Cardiac muscle cell (in vitro differentiated cells and primary cell): ENCODE data around the gene HOXD12. TPM values are rescaled to one million over a fixed set of nuclear protein-coding genes. Genes with fewer than 3 reads are reported as not detected.

Source experiments
- DNase-seq, 2 donors: peaks; one replicate each; pipeline versions ENCODE4 v3.0.0 to v3.0.0-alpha.2; 2010 to 2017; ENCODE audit warnings: low read depth in 1 of 2, low spot score in 1 of 2
- H3K27ac ChIP-seq: fragments of 200-600 bp; sonication (generic); 2 replicates; pipeline ENCODE4 v1.5.1; 2016
- H3K27me3 ChIP-seq: fragments of 200-600 bp; sonication (generic); 2 replicates; pipeline ENCODE4 v1.6.0; 2016; ENCODE audit warnings: control low read depth
- H3K36me3 ChIP-seq: fragments of 200-600 bp; sonication (generic); 2 replicates; pipeline ENCODE4 v1.5.1; 2016; ENCODE audit warnings: control low read depth
- H3K4me1 ChIP-seq: fragments of 200-600 bp; sonication (generic); 2 replicates; pipeline ENCODE4 v1.8.1; 2017; ENCODE audit warnings: low read depth, mild to moderate bottlenecking, mixed run types
- H3K4me3 ChIP-seq: fragments of 200-600 bp; sonication (generic); 2 replicates; pipeline ENCODE4 v1.5.1; 2016; ENCODE audit warnings: mild to moderate bottlenecking
- H3K9me3 ChIP-seq: fragments of 200-600 bp; sonication (generic); 2 replicates; pipeline ENCODE4 v1.5.1; 2017; ENCODE audit warnings: low read depth, mild to moderate bottlenecking, control low read depth
- polyA plus RNA-seq: library from polyadenylated mRNA; unstranded; fragments of >200 nt; fragmentation: Nextera tagmentation; extraction: Ambion mirVana; gene quantifications from 2 replicates; pipeline ENCODE4 v1.2.1, GENCODE V29; 2016
- total RNA-seq: library from RNA; depleted of rRNA; stranded (reverse); fragments of >200 nt; gene quantifications from 2 replicates; pipeline ENCODE4 v1.2.3, GENCODE V29; 2016
- TF ChIP-seq, protein P1 (sequence below): IDR thresholded peaks from 2 replicates; pipeline ENCODE4 v1.5.1; 2012; ENCODE audit warnings: low read depth, mild to moderate bottlenecking, low read length

The HOXD12 gene
- total and polyA plus RNA-seq, 2 experiments from 2014 or later = not detected

DNA sequence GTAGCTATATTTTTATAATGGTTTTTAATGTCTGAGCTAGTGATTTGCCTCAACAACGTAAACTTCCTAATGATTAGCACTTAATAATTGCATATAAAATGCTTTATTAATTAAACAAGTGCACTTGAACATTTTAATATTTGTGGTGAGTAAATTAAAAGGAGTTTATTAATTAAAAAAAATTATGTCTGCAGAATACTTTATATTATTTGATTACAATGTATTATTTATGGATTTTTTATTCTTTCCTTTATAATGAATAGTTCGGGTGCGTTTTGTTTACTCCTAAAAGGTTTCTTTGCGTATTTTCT lies 32.2 kb downstream of the HOXD12 start:
- Histone ChIP-seq H3K27me3 (peaks cover 100% of the 10 kb centered on the region), H3K27ac (no peak overlapping the region), H3K4me3 (no peak overlapping the region), H3K36me3 (no peaks in the 10 kb centered on the region), H3K4me1 (no peaks in the 10 kb centered on the region), H3K9me3 (no peaks in the 10 kb centered on the region)
- TF ChIP-seq, protein P1, sequence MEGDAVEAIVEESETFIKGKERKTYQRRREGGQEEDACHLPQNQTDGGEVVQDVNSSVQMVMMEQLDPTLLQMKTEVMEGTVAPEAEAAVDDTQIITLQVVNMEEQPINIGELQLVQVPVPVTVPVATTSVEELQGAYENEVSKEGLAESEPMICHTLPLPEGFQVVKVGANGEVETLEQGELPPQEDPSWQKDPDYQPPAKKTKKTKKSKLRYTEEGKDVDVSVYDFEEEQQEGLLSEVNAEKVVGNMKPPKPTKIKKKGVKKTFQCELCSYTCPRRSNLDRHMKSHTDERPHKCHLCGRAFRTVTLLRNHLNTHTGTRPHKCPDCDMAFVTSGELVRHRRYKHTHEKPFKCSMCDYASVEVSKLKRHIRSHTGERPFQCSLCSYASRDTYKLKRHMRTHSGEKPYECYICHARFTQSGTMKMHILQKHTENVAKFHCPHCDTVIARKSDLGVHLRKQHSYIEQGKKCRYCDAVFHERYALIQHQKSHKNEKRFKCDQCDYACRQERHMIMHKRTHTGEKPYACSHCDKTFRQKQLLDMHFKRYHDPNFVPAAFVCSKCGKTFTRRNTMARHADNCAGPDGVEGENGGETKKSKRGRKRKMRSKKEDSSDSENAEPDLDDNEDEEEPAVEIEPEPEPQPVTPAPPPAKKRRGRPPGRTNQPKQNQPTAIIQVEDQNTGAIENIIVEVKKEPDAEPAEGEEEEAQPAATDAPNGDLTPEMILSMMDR = no peak
- DNase-seq = no peak

DNA sequence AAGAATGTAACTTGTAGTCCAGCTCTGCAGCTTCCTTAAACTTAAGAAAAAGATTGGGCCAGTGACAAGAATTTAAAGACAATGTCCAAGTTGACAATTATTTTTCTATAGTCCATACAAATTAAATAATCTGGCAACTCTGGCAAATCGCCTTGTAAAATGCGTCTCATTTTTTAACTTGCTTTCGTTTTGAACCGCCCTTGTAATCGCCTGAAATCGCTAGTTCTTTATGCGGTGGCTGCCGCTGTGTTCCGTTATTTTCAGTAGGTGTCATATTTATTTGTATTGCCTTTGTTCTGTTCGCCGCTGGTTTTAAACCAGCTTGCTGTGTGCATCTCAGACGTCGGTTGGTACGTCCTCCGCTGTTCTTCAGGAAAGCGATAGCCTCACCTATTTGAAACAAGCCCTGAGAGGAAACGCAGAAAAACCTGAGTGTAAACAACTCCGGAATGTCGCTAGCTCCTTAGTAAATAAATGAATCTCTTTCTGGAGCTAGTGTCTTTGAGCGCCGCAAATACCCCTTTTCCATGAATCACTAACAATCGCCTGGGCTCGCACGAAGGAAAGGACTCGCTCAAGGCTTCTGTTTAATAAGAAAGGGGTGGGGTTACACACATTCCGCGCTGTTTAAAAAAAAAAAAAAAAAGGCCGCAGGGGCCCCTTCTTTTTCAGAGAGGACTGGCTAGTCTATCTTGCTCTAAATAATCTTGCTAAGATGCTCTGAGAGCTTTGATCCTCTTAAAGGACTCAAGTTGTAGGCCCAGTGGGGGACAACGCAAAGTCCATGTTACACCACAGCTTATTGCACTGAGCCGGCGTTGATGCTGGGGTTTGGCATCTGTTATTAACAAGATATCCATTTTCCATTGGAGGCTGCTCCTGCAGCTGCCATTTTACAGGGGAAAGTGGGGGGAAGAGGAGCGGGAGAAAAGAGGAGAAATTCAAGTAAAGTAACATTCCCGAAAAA lies 32.9 kb downstream of the HOXD12 start:
- Histone ChIP-seq H3K9me3 (no peaks in the 10 kb centered on the region), H3K27ac (no peak overlapping the region), H3K27me3 (peaks cover 100% of the 10 kb centered on the region), H3K36me3 (no peaks in the 10 kb centered on the region), H3K4me3 (no peak overlapping the region), H3K4me1 (no peaks in the 10 kb centered on the region)
- TF ChIP-seq, protein P1 = no peak
- DNase-seq = no peak

DNA sequence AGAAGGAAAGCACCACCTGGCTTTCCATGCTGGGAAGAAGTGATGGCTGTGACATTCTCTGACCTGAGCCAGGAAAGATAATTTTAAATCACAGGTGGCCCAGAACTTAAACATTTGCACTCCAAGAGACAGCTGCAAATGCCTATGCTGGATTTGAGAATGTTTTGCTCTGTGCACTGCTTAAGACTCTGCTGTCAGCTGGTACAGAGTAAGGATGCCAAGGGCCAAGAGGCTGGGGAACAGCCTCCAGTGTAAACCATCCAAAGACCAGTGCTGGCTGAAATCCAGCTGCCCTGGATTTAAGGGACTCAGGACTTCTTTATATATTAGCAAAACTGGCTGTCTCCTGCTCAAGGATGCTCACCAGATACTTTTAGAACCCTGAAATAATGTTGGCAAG lies 33.8 kb downstream of the HOXD12 start:
- Histone ChIP-seq H3K27ac (no peak overlapping the region), H3K4me3 (no peak overlapping the region), H3K36me3 (no peaks in the 10 kb centered on the region), H3K4me1 (no peaks in the 10 kb centered on the region), H3K9me3 (no peaks in the 10 kb centered on the region), H3K27me3 (peaks cover 100% of the 10 kb centered on the region)
- DNase-seq = no peak
- TF ChIP-seq, protein P1 = no peak

DNA sequence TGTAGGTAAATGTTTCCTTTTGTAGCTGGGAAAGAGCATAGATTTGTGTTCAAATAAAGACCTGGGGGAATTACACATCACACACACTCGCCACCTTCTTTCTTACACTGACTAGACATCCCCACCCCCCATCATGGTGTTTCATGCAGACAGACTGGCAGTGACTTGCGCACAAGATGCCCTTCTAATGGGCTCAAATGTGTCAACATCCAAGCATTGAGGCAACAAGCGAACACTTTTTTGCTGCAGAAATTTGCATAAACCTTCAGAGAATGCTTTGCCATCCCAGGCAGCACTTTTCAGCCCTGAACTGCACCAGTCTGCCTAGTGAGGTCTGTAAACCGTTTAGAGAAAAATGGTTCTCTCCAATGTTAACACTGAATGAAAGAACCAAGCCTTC lies 34.4 kb downstream of the HOXD12 start:
- Histone ChIP-seq H3K9me3 (no peaks in the 10 kb centered on the region), H3K4me3 (no peak overlapping the region), H3K27me3 (peaks cover 100% of the 10 kb centered on the region), H3K36me3 (no peaks in the 10 kb centered on the region), H3K4me1 (no peaks in the 10 kb centered on the region), H3K27ac (no peak overlapping the region)
- TF ChIP-seq, protein P1 = no peak
- DNase-seq = no peak

DNA sequence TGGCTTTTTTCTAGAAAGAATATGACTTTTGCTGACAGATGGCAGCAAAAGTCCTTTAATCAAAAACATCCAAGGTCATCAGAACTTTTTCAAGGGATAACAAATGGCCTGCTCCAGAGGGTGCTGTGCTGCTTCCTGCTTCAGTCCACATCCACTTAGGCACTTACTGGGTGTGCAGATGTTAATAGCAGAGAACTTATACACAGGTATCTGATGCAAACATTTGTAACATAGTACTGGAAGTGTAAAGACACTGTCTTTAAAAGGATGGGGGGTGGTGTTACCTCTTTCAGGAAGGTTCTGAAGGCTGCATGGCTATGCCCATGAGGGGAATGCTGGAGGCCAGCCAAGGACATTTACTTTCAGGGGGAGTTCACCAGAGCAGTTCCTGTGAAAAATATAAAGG lies 35.4 kb downstream of the HOXD12 start:
- Histone ChIP-seq H3K36me3 (no peaks in the 10 kb centered on the region), H3K27me3 (peaks cover 100% of the 10 kb centered on the region), H3K9me3 (no peaks in the 10 kb centered on the region), H3K4me1 (no peaks in the 10 kb centered on the region), H3K27ac (no peak overlapping the region), H3K4me3 (no peak overlapping the region)
- no peak for DNase-seq
- TF ChIP-seq, protein P1 = no peak
